Measurements from ENCODE around the gene RTN4RL2. TPM values are rescaled to one million over a fixed set of nuclear protein-coding genes. Genes with fewer than 3 reads are reported as not detected.

Gene RTN4RL2
- total RNA-seq (2021; ENCODE audit: unreplicated experiment) (0.90 TPM), Bru-seq, nascent RNA (percentile 20 among the genes with signal in this experiment), BruChase-seq, experiment 1, labeled RNA remaining after a 2-hour chase (percentile 18 among the genes with signal in this experiment), BruChase-seq, experiment 2, labeled RNA remaining after a 6-hour chase (percentile 21 among the genes with signal in this experiment)
- 0.87 TPM for polyA plus RNA-seq (2012; ENCODE audit: insufficient read length)
- long read RNA-seq: 0 reads

GRCh38 chr11:57460022-57460757 lies at the start of gene RTN4RL2:
RTN4RL2 (plus strand) TSS chr11:57460528; CDS start chr11:57460866, 338 bp downstream.
- no peaks in the 10 kb centered on the region for H3K9me3 ChIP-seq (ENCODE audit: control insufficient read depth, insufficient read depth, low read depth, low read length)
- ATAC-seq (peak; percentile 52), DNase-seq (ENCODE audit: low read depth, low spot score) (no peak)
- intact Hi-C loops (cut with micrococcal nuclease; ENCODE audit: unreplicated experiment): no loop called here
- peak within 1 kb of the TSS; percentile 30 to 50 for H3K4me3 ChIP-seq (ENCODE audit: low read depth in 2 of 2, low read length in 2 of 2)
- ChIA-PET POLR2A (interaction anchor here (0.6 kb wide), 1 partner anchor 58 kb away, joined by 3 read pairs; no protein-coding TSS in a partner anchor), CTCF (interaction anchor here (0.6 to 0.7 kb wide), 3 partner anchors 18 to 64 kb away, joined by 3 to 6 read pairs (median 6); no protein-coding TSS in a partner anchor)
- TF ChIP-seq, protein P1, sequence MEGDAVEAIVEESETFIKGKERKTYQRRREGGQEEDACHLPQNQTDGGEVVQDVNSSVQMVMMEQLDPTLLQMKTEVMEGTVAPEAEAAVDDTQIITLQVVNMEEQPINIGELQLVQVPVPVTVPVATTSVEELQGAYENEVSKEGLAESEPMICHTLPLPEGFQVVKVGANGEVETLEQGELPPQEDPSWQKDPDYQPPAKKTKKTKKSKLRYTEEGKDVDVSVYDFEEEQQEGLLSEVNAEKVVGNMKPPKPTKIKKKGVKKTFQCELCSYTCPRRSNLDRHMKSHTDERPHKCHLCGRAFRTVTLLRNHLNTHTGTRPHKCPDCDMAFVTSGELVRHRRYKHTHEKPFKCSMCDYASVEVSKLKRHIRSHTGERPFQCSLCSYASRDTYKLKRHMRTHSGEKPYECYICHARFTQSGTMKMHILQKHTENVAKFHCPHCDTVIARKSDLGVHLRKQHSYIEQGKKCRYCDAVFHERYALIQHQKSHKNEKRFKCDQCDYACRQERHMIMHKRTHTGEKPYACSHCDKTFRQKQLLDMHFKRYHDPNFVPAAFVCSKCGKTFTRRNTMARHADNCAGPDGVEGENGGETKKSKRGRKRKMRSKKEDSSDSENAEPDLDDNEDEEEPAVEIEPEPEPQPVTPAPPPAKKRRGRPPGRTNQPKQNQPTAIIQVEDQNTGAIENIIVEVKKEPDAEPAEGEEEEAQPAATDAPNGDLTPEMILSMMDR (IDR thresholded peaks at IDR 0.05): peak; percentile 61; the same call in 1 of the 2 replicates
- TF ChIP-seq POLR2AphosphoS5 (IDR thresholded peaks at IDR 0.05; ENCODE audit: low read depth, low read length): no peak
- no peak for TF ChIP-seq TCF7L2 (IDR thresholded peaks at IDR 0.05; ENCODE audit: low read depth, low read length)
- H3K27me3 ChIP-seq (ENCODE audit: control insufficient read depth, insufficient read depth, low read length): peaks cover 6% of the 10 kb centered on the region; the same call in 1 of the 2 replicates
- H3K4me1 ChIP-seq (ENCODE audit: control insufficient read depth, insufficient read depth, low read length): peaks cover 4% of the 10 kb centered on the region; the same call in 1 of the 2 replicates
- H3K27ac ChIP-seq (ENCODE audit: low read length): no peak within 1 kb of the TSS
- no TSS peak for BruUV-seq (replicated peaks)
- in situ Hi-C loops (cut with HindIII; ENCODE audit: low pct_unique_long_range_greater_than_20kb, low sequenced_read_pairs): no loop called here
- H3K36me3 ChIP-seq (ENCODE audit: control insufficient read depth, insufficient read depth, low read length): no peaks in the 10 kb centered on the region

- ATAC-seq: no peak
- ChIA-PET CTCF (no interaction called here), POLR2A (no interaction called here)
- Histone ChIP-seq H3K4me1 (ENCODE audit: control insufficient read depth, insufficient read depth, low read length) (no peaks in the 10 kb centered on the region), H3K27me3 (ENCODE audit: control insufficient read depth, insufficient read depth, low read length) (no peaks in the 10 kb centered on the region), H3K36me3 (ENCODE audit: control insufficient read depth, insufficient read depth, low read length) (no peaks in the 10 kb centered on the region), H3K9me3 (ENCODE audit: control insufficient read depth, insufficient read depth, low read depth, low read length) (no peaks in the 10 kb centered on the region), H3K27ac (ENCODE audit: low read length) (no peak overlapping the region), H3K4me3 (ENCODE audit: low read depth in 2 of 2, low read length in 2 of 2) (no peak overlapping the region)
- DNase-seq (ENCODE audit: low read depth, low spot score): no peak
- no TSS peak for BruUV-seq (replicated peaks)
- TF ChIP-seq, protein P1 (IDR thresholded peaks at IDR 0.05): no peak
- TF ChIP-seq POLR2AphosphoS5 (IDR thresholded peaks at IDR 0.05; ENCODE audit: low read depth, low read length): no peak
- no peak for TF ChIP-seq SIN3A (IDR thresholded peaks at IDR 0.05; ENCODE audit: borderline replicate concordance, insufficient read depth, low read depth, low read length)
- TF ChIP-seq TCF7L2 (IDR thresholded peaks at IDR 0.05; ENCODE audit: low read depth, low read length): no peak
- TF ChIP-seq, protein P2, sequence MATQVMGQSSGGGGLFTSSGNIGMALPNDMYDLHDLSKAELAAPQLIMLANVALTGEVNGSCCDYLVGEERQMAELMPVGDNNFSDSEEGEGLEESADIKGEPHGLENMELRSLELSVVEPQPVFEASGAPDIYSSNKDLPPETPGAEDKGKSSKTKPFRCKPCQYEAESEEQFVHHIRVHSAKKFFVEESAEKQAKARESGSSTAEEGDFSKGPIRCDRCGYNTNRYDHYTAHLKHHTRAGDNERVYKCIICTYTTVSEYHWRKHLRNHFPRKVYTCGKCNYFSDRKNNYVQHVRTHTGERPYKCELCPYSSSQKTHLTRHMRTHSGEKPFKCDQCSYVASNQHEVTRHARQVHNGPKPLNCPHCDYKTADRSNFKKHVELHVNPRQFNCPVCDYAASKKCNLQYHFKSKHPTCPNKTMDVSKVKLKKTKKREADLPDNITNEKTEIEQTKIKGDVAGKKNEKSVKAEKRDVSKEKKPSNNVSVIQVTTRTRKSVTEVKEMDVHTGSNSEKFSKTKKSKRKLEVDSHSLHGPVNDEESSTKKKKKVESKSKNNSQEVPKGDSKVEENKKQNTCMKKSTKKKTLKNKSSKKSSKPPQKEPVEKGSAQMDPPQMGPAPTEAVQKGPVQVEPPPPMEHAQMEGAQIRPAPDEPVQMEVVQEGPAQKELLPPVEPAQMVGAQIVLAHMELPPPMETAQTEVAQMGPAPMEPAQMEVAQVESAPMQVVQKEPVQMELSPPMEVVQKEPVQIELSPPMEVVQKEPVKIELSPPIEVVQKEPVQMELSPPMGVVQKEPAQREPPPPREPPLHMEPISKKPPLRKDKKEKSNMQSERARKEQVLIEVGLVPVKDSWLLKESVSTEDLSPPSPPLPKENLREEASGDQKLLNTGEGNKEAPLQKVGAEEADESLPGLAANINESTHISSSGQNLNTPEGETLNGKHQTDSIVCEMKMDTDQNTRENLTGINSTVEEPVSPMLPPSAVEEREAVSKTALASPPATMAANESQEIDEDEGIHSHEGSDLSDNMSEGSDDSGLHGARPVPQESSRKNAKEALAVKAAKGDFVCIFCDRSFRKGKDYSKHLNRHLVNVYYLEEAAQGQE (IDR thresholded peaks at IDR 0.05; ENCODE audit: insufficient read depth in 1 of 2, low read depth in 2 of 2, low read length in 1 of 2): no peak
- in situ Hi-C loops (cut with HindIII; ENCODE audit: low pct_unique_long_range_greater_than_20kb, low sequenced_read_pairs): no loop called here
- intact Hi-C loops (cut with micrococcal nuclease; ENCODE audit: unreplicated experiment): no loop called here
These were observed 46.6 kb upstream of the RTN4RL2 start for GRCh38 chr11:57413681-57414080.
